Ovary (tissue), 9 donors: Measurements from ENCODE around the gene GEMIN5. TPM values are rescaled to one million over a fixed set of nuclear protein-coding genes. Genes with fewer than 3 reads are reported as not detected.

Experiments
- DNase-seq, 5 donors: peaks; one replicate each; pipeline ENCODE4 v3.0.0-alpha.2; 2019 to 2020
- H3K27ac ChIP-seq, 2 donors: fragments of 200-600 bp; one replicate each; pipeline versions ENCODE4 v1.5.1 to v1.8.0; 2019 to 2022
- H3K27me3 ChIP-seq: fragments of 200-600 bp; one replicate; pipeline ENCODE4 v1.8.0; 2022
- H3K36me3 ChIP-seq: fragments of 200-600 bp; sonication (generic); one replicate; pipeline ENCODE4 v1.5.1; 2019
- H3K4me1 ChIP-seq: one replicate; pipeline ENCODE4 v1.8.1; 2013; ENCODE audit warnings: mild to moderate bottlenecking, moderate library complexity; ENCODE audit not compliant: insufficient read depth
- H3K4me3 ChIP-seq: fragments of 200-600 bp; sonication (generic); one replicate; pipeline ENCODE4 v1.5.1; 2017
- H3K9me3 ChIP-seq, 2 donors: fragments of 200-600 bp in 1 of 2; sonication (generic) in 1 of 2; one replicate each; pipeline versions ENCODE4 v1.5.1 to v1.8.1; 2013 to 2019; ENCODE audit warnings: mild to moderate bottlenecking in 1 of 2, moderate library complexity in 1 of 2
- EP300 ChIP-seq: sonication (generic); formaldehyde crosslinking; IDR thresholded peaks from one replicate; pipeline ENCODE4 v1.6.1; 2017; ENCODE audit warnings: antibody characterized with exemption
- POLR2A ChIP-seq: fragments of 450-650 bp; IDR thresholded peaks from one replicate; pipeline ENCODE4 v1.6.1; 2017; ENCODE audit warnings: antibody characterized with exemption, mild to moderate bottlenecking, moderate library complexity
- WGBS, 3 donors: extraction: QIAGEN DNeasy Blood & Tissue Kit in 1 of 3; methylation state at CpG; one replicate each; pipeline versions ENCODE4 v1.1.5 to v1.1.7; 2013 to 2017; 5-methylcytosine and 5-hydroxymethylcytosine counted together
- intact Hi-C, 4 donors: fragments of 100-400 bp; cut with DNase I; formaldehyde crosslinking; loops; one replicate each; pipeline versions ENCODE4 v1.11.0 to v1.15.1; 2022 to 2023
- polyA plus RNA-seq, 2 donors: library from polyadenylated mRNA; stranded (reverse); fragments of 200-250 nt in 1 of 2; fragments of 350-450 nt in 1 of 2; fragmentation: Illumina TruSeq in 1 of 2; extraction: RNeasy Lipid Tissue Mini Kit (QIAGEN cat#74804) in 1 of 2; gene quantifications; one replicate each; pipeline ENCODE4 v1.2.3, GENCODE V29; 2013 to 2014
- total RNA-seq, 7 donors: library from RNA; depleted of rRNA in 2 of 7; stranded (reverse); fragments of >200 nt in 2 of 7; fragmentation: NEBNext Ultra II Directional in 3 of 7; extraction: Animal tissue kit (Norgen Biotek cat#: 25700) in 3 of 7; gene quantifications; one replicate each; pipeline versions ENCODE4 v1.1.0 to v1.2.4, GENCODE V29; 2016 to 2023
- TF ChIP-seq, protein P1 (sequence below), 3 donors: fragments of 450-650 bp in 2 of 3; fragments of 200-600 bp in 1 of 3; IDR thresholded peaks; one replicate each; pipeline versions ENCODE4 v1.5.1 to v1.8.0; 2016 to 2022; ENCODE audit warnings: antibody characterized with exemption in 3 of 3, mild to moderate bottlenecking in 1 of 3
- donor health status: DM: no; HTN: no; CAD: no; lungs with moderate emphysema.
- donor health status: DM: no; HTN: no; CAD: no.
- donor health status: Bipolar disorder and iron deficiency.
- donor health status: DM: yes; HTN: yes; CAD: no.
- donor health status: DM: no; HTN: no; CAD: no.
- donor health status: DM: yes; HTN: yes; CAD: no.

Gene GEMIN5
- total and polyA plus RNA-seq, 9 donors = 6.1 to 20.6 (median 15.3) TPM

DNA sequence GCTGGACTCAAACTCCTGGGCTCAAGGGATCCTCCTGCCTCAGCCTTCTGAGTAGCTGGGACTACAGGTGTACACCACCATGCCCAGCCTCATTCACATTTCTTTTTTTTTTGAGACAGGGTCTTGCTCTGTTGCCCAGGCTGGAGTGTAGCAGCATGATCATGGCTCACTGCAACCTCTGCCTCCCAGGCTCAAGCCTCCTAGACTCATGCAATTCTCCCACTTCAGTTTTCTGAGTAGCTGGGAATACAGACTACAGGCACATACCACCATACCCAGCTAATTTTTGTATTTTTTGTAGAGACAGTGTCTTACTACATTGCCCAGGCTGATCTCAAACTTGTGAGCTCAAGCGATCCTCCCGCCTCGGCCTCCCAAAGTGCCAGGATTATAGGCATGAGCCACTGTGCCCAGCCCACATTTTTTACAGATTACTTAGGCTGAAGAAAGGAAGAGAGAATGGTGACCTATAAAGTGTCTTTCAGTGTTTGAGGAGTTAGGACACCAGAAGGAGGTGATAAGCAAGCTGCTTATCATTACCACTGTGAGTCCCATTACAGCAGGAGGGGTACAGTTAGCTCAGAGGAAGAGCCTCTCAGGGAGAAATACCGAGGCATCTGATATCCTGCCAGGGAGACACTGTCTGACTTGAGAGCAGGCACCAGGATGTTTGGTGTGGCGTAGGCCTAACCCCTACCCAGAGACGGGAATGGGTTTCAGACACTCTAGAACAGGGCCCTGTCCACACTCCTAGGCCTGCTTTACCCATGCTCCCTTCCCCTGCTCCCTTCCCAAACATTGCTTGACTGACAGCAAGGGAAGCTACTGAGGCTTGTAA, 97.4 kb downstream of the GEMIN5 start:
- Histone ChIP-seq H3K27ac (no peak overlapping the region), H3K4me1 (peaks cover 5% of the 10 kb centered on the region), H3K36me3 (no peaks in the 10 kb centered on the region), H3K4me3 (no peak overlapping the region), H3K27me3 (no peaks in the 10 kb centered on the region), H3K9me3 (no peaks in the 10 kb centered on the region)
- TF ChIP-seq EP300 = no peak
- TF ChIP-seq, protein P1, sequence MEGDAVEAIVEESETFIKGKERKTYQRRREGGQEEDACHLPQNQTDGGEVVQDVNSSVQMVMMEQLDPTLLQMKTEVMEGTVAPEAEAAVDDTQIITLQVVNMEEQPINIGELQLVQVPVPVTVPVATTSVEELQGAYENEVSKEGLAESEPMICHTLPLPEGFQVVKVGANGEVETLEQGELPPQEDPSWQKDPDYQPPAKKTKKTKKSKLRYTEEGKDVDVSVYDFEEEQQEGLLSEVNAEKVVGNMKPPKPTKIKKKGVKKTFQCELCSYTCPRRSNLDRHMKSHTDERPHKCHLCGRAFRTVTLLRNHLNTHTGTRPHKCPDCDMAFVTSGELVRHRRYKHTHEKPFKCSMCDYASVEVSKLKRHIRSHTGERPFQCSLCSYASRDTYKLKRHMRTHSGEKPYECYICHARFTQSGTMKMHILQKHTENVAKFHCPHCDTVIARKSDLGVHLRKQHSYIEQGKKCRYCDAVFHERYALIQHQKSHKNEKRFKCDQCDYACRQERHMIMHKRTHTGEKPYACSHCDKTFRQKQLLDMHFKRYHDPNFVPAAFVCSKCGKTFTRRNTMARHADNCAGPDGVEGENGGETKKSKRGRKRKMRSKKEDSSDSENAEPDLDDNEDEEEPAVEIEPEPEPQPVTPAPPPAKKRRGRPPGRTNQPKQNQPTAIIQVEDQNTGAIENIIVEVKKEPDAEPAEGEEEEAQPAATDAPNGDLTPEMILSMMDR (IDR thresholded peaks at IDR 0.05) = no peak
- TF ChIP-seq POLR2A = no peak
- WGBS, 3 donors = 73 to 83% (median 82%) methylated on average over 6 of the region's 6 CpGs
- DNase-seq = no peak
- intact Hi-C loops = no loop called here

Other genes starting within 250 kb of the GEMIN5 start
- 100 to 1,000 TPM in 5 of 7 donors, 10 to 100 TPM in 2; 49.0 to 249 (median 150) TPM for gene LARP1, start 182.8 kb downstream of the GEMIN5 start, total RNA-seq
- 100 to 1,000 TPM in 1 of 2 donors, 10 to 100 TPM in 1; 38.1 to 121 TPM for gene LARP1, start 182.8 kb downstream of the GEMIN5 start, polyA plus RNA-seq
- 10 to 100 TPM; 15.2 to 40.7 (median 23.1) TPM for gene FAXDC2, start 87.6 kb downstream of the GEMIN5 start, total RNA-seq
- gene FAXDC2, start 87.6 kb downstream of the GEMIN5 start, polyA plus RNA-seq = 100 to 1,000 TPM in 1 of 2 donors, 10 to 100 TPM in 1; 43.7 to 120 TPM
- 10 to 100 TPM; 34.0 to 51.0 (median 40.5) TPM for gene CNOT8, start 79.6 kb downstream of the GEMIN5 start, total RNA-seq
- gene CNOT8, start 79.6 kb downstream of the GEMIN5 start, polyA plus RNA-seq = 10 to 100 TPM; 35.4 to 40.7 TPM
- gene MRPL22, start 2.9 kb upstream of the GEMIN5 start, total RNA-seq = 10 to 100 TPM; 21.4 to 44.0 (median 38.1) TPM
- gene MRPL22, start 2.9 kb upstream of the GEMIN5 start, polyA plus RNA-seq = 10 to 100 TPM; 35.4 to 54.6 TPM
- gene KIF4B, start 75.5 kb upstream of the GEMIN5 start, total RNA-seq = under 1 TPM in 2 of 7 donors, not detected in 5; 0.12 to 0.13 TPM
- not detected for gene KIF4B, start 75.5 kb upstream of the GEMIN5 start, polyA plus RNA-seq